ENCODE measurements around the gene AP1S1. TPM values are rescaled to one million over a fixed set of nuclear protein-coding genes. Genes with fewer than 3 reads are reported as not detected.
"Not testable (repeated sequence)": the region's sequence is repeated elsewhere in the genome, so short reads cannot be mapped to it uniquely, and the experiment has no call there.

The AP1S1 gene
- total RNA-seq, 4 donors from 2014 or later, result 14.5 to 35.4 (median 22.7) TPM

GRCh38 chr7:101120315-101120714 is 34.0 kb upstream of the AP1S1 start:
- Histone ChIP-seq H3K27ac (no peak overlapping the region), H3K9me3 (no peaks in the 10 kb centered on the region), H3K36me3 (no peaks in the 10 kb centered on the region), H3K4me1 (peaks cover 0 to 34% (median 12%) of the 10 kb centered on the region in 4 donors), H3K4me3 (no peak overlapping the region), H3K27me3 (no peaks in the 10 kb centered on the region)
- TF ChIP-seq POLR2A (IDR thresholded peaks at IDR 0.05), result no peak
- TF ChIP-seq EP300 (IDR thresholded peaks at IDR 0.05), result no peak
- no peak for TF ChIP-seq CTCF (IDR thresholded peaks at IDR 0.05)
- DNase-seq (ENCODE audit: low spot score in 2 of 2), result no peak
- WGBS, 2 donors, result 62 to 78% methylated on average over 4 of the region's 4 CpGs

GRCh38 chr7:101121631-101121990 is 32.7 kb upstream of the AP1S1 start:
- WGBS, 2 donors, result 49 to 55% methylated on average over 9 of the region's 9 CpGs
- not testable (repeated sequence) for H3K9me3 ChIP-seq; DNase-seq (ENCODE audit: low spot score in 2 of 2); H3K27me3 ChIP-seq; H3K36me3 ChIP-seq
- peak overlapping the region in 3 of 4 donors; percentile 70 to 92 (median 78) for H3K27ac ChIP-seq
- peaks cover 0 to 47% (median 21%) of the 10 kb centered on the region in 4 donors for H3K4me1 ChIP-seq
- H3K4me3 ChIP-seq, result peak overlapping the region; percentile 17 to 44 (median 36)

GRCh38 chr7:101121991-101122932 is 32.0 kb upstream of the AP1S1 start:
- Histone ChIP-seq H3K4me3 (peak overlapping the region; percentile 17 to 44 (median 36)), H3K36me3 (no peaks in the 10 kb centered on the region), H3K27me3 (no peaks in the 10 kb centered on the region), H3K9me3 (no peaks in the 10 kb centered on the region), H3K27ac (peak overlapping the region; percentile 70 to 92 (median 76)), H3K4me1 (peaks cover 0 to 54% (median 24%) of the 10 kb centered on the region in 4 donors)
- DNase-seq (ENCODE audit: low spot score in 2 of 2), result peak; percentile 46 to 69
- no peak for TF ChIP-seq CTCF (IDR thresholded peaks at IDR 0.05)
- peak in 1 of 2 donors; percentile 50 for TF ChIP-seq EP300 (IDR thresholded peaks at IDR 0.05)
- WGBS, 2 donors, result 16 to 19% methylated on average over 17 of the region's 17 CpGs

- 83 to 88% methylated on average over 11 of the region's 11 CpGs for WGBS, 2 donors
- H3K4me3 ChIP-seq, result no peak overlapping the region
Observed at GRCh38 chr7:101122933-101123702, 31.2 kb upstream of the AP1S1 start.

GRCh38 chr7:101123703-101124068 is 30.6 kb upstream of the AP1S1 start:
- no peaks in the 10 kb centered on the region for H3K36me3 ChIP-seq
- H3K27ac ChIP-seq, result peak overlapping the region in 1 of 4 donors; percentile 92
- WGBS, 2 donors, result 63 to 82% methylated on average over 3 of the region's 3 CpGs
- H3K27me3 ChIP-seq, result no peaks in the 10 kb centered on the region
- no peaks in the 10 kb centered on the region for H3K9me3 ChIP-seq
- H3K4me1 ChIP-seq, result peaks cover 0 to 61% (median 25%) of the 10 kb centered on the region in 4 donors
- TF ChIP-seq POLR2A (IDR thresholded peaks at IDR 0.05) (no peak), EP300 (IDR thresholded peaks at IDR 0.05) (no peak), CTCF (IDR thresholded peaks at IDR 0.05) (no peak)
- no peak overlapping the region for H3K4me3 ChIP-seq
- DNase-seq (ENCODE audit: low spot score in 2 of 2), result no peak

More at GRCh38 chr7:101122933-101123702, 31.2 kb upstream of the AP1S1 start:
- TF ChIP-seq CTCF (IDR thresholded peaks at IDR 0.05) (no peak), POLR2A (IDR thresholded peaks at IDR 0.05) (no peak), EP300 (IDR thresholded peaks at IDR 0.05) (no peak)
- Histone ChIP-seq H3K4me1 (peaks cover 0 to 61% (median 25%) of the 10 kb centered on the region in 4 donors), H3K27me3 (no peaks in the 10 kb centered on the region), H3K27ac (peak overlapping the region in 3 of 4 donors; percentile 70 to 92 (median 78)), H3K9me3 (no peaks in the 10 kb centered on the region), H3K36me3 (no peaks in the 10 kb centered on the region)
- no peak for DNase-seq (ENCODE audit: low spot score in 2 of 2)

Data from tibial nerve (tissue), 4 donors.